Stimulated activated CD4-positive, alpha-beta T cell treated with anti-CD3 and anti-CD28 coated beads, TNF-alpha, amount 100 ng/mL, for 24 hours (primary cell): ENCODE data around the gene TNKS2.
"Not testable (repeated sequence)": the region's sequence is repeated elsewhere in the genome, so short reads cannot be mapped to it uniquely, and the experiment has no call there.

ENCODE experiments used
- DNase-seq, 3 experiments: peaks; one replicate each; pipeline ENCODE4 v3.0.0-alpha.2; 2020; ENCODE audit warnings: low read depth in 3 of 3

The TNKS2 gene

GRCh38 chr10:91797874-91798648 lies at the start of gene TNKS2:
Gene TNKS2, plus strand, starts transcription at chr10:91798426. Its CDS starts 265 bp downstream, at chr10:91798691.
- DNase-seq: peak; percentile 79 to 91 (median 86)

GRCh38 chr10:91749592-91749991 lies 48.6 kb upstream of the TNKS2 start:
- not testable (repeated sequence) for DNase-seq

GRCh38 chr10:91756286-91756685 lies 41.9 kb upstream of the TNKS2 start:
- no peak for DNase-seq

- no peak for DNase-seq
These were observed 39.7 kb upstream of the TNKS2 start for GRCh38 chr10:91758303-91759146.

- DNase-seq: no peak
These were observed 38.6 kb upstream of the TNKS2 start for GRCh38 chr10:91759581-91759986.

GRCh38 chr10:91761721-91762120 lies 36.5 kb upstream of the TNKS2 start:
- no peak for DNase-seq

GRCh38 chr10:91762878-91763277 lies 35.3 kb upstream of the TNKS2 start:
- DNase-seq: no peak

GRCh38 chr10:91766676-91767075 lies 31.6 kb upstream of the TNKS2 start:
- DNase-seq: no peak

GRCh38 chr10:91768123-91768522 lies 30.1 kb upstream of the TNKS2 start:
- DNase-seq: no peak

- no peak for DNase-seq
These were observed 26.3 kb upstream of the TNKS2 start for GRCh38 chr10:91771907-91772306.

- no peak for DNase-seq
These were observed 25.8 kb upstream of the TNKS2 start for GRCh38 chr10:91772461-91772860.

- DNase-seq: no peak
These were observed 25.4 kb upstream of the TNKS2 start for GRCh38 chr10:91772869-91773268.

GRCh38 chr10:91774571-91774970 lies 23.7 kb upstream of the TNKS2 start:
- DNase-seq: no peak

GRCh38 chr10:91775731-91776130 lies 22.5 kb upstream of the TNKS2 start:
- no peak for DNase-seq

GRCh38 chr10:91776266-91776665 lies 22.0 kb upstream of the TNKS2 start:
- DNase-seq: no peak

- DNase-seq: no peak
These were observed 19.7 kb upstream of the TNKS2 start for GRCh38 chr10:91778485-91778884.

- DNase-seq: no peak
These were observed 19.1 kb upstream of the TNKS2 start for GRCh38 chr10:91779011-91779605.

- DNase-seq: no peak
These were observed 15.7 kb upstream of the TNKS2 start for GRCh38 chr10:91782539-91782938.

GRCh38 chr10:91785830-91786229 lies 12.4 kb upstream of the TNKS2 start:
- no peak for DNase-seq

GRCh38 chr10:91787258-91787657 lies 11.0 kb upstream of the TNKS2 start:
- no peak for DNase-seq

GRCh38 chr10:91787810-91788209 lies 10.4 kb upstream of the TNKS2 start:
- no peak for DNase-seq

GRCh38 chr10:91788527-91788926 lies 9.7 kb upstream of the TNKS2 start:
- DNase-seq: no peak
